H1 (cell line): ENCODE results near the gene CADM1. TPM values are rescaled to one million over a fixed set of nuclear protein-coding genes. Genes with fewer than 3 reads are reported as not detected.

Experiments
- CTCF ChIA-PET: fragments of 300-600 bp; sonication (Branson Sonifier 250); formaldehyde crosslinking; loops from one replicate; lab custom pipeline; 2021; ENCODE audit not compliant: partially characterized antibody; lab: Charles Lee
- POLR2A ChIA-PET: fragments of 300-600 bp; sonication (Branson Sonifier 250); formaldehyde crosslinking; loops from one replicate; lab custom pipeline; 2021; ENCODE audit warnings: inconsistent platforms; ENCODE audit not compliant: partially characterized antibody; lab: Charles Lee
- DNase-seq, 2 experiments: peaks; one replicate each; pipeline versions ENCODE4 v3.0.0 to v3.0.0-alpha.2; 2010 to 2022; ENCODE audit warnings: low spot score in 2 of 2, low read depth in 1 of 2, mixed read lengths in 1 of 2
- FAIRE-seq: peaks from 2 replicates; lab custom pipeline; 2011; peaks lifted over from hg19 to GRCh38; lab: Jason Lieb, UNC
- H2AFZ ChIP-seq: 2 replicates; pipeline ENCODE4 v1.8.1; 2012; ENCODE audit warnings: low read length, inconsistent platforms
- H2AK5ac ChIP-seq: 2 replicates; pipeline ENCODE4 v1.6.1; 2013; ENCODE audit warnings: low read depth, low read length
- H2BK120ac ChIP-seq: replicated peaks from 2 replicates; pipeline ENCODE3; 2013; ENCODE audit warnings: low read depth, low read length, inconsistent platforms
- H2BK12ac ChIP-seq: 2 replicates; pipeline ENCODE4 v1.6.1; 2013; ENCODE audit warnings: low read depth, low read length
- H2BK15ac ChIP-seq: 2 replicates; pipeline ENCODE4 v1.6.1; 2013; ENCODE audit warnings: low read length
- H2BK20ac ChIP-seq: 2 replicates; pipeline ENCODE4 v1.6.1; 2013; ENCODE audit warnings: low read length
- H2BK5ac ChIP-seq: 2 replicates; pipeline ENCODE4 v1.6.1; 2013; ENCODE audit warnings: low read depth, low read length
- H3K14ac ChIP-seq: 2 replicates; pipeline ENCODE4 v1.6.1; 2013; ENCODE audit warnings: inconsistent platforms; ENCODE audit not compliant: insufficient read length
- H3K18ac ChIP-seq: 2 replicates; pipeline ENCODE4 v1.6.1; 2013; ENCODE audit warnings: low read length; ENCODE audit errors: extremely low read depth
- H3K23ac ChIP-seq: 2 replicates; pipeline ENCODE4 v1.6.1; 2013; ENCODE audit warnings: inconsistent platforms; ENCODE audit not compliant: insufficient read length
- H3K23me2 ChIP-seq: 2 replicates; pipeline ENCODE4 v1.6.1; 2013; ENCODE audit warnings: low read depth, low read length
- H3K27ac ChIP-seq: 2 replicates; pipeline ENCODE4 v1.6.1; 2011; ENCODE audit warnings: low read depth, low read length, inconsistent platforms
- H3K27me3 ChIP-seq, 4 experiments: replicated peaks in 1 of 4; 1 replicate in 1 of 4; 2 replicates in 3 of 4; pipeline versions ENCODE4 v1.6.1 to v1.8.1; 2011 to 2013; ENCODE audit warnings: low read length in 3 of 4, mild to moderate bottlenecking in 3 of 4, inconsistent platforms in 2 of 4, mixed read lengths in 2 of 4, moderate library complexity in 1 of 4; ENCODE audit not compliant: control insufficient read depth in 3 of 4, insufficient read depth in 3 of 4; ENCODE audit errors: extremely low read depth in 1 of 4
- H3K36me3 ChIP-seq, 4 experiments: 2 replicates each; pipeline versions ENCODE4 v1.6.1 to v1.8.1; 2011 to 2013; ENCODE audit warnings: mild to moderate bottlenecking in 4 of 4, low read length in 3 of 4, moderate library complexity in 2 of 4, control low read depth in 1 of 4, inconsistent platforms in 1 of 4; ENCODE audit not compliant: insufficient read depth in 4 of 4, control insufficient read depth in 2 of 4
- H3K4ac ChIP-seq: replicated peaks from 2 replicates; pipeline ENCODE3; 2013; ENCODE audit warnings: low read length, low read depth, mixed read lengths, inconsistent platforms; ENCODE audit not compliant: insufficient read length
- H3K4me1 ChIP-seq, 4 experiments: replicated peaks in 1 of 4; 1 replicate in 1 of 4; 2 replicates in 3 of 4; pipeline versions ENCODE4 v1.6.1 to v1.8.1; 2011 to 2013; ENCODE audit warnings: low read length in 3 of 4, inconsistent platforms in 2 of 4, mixed read lengths in 1 of 4; ENCODE audit not compliant: insufficient read depth in 4 of 4, control insufficient read depth in 3 of 4
- H3K4me2 ChIP-seq, 2 experiments: 2 replicates each; pipeline versions ENCODE4 v1.6.1 to v1.8.1; 2011 to 2013; ENCODE audit warnings: low read depth in 2 of 2, low read length in 2 of 2, control low read depth in 1 of 2, inconsistent platforms in 1 of 2, mild to moderate bottlenecking in 1 of 2; ENCODE audit not compliant: insufficient read depth in 1 of 2
- H3K4me3 ChIP-seq, 4 experiments: fragments of 200-600, 300-600 bp in 1 of 4; sonication (generic), shearing (Covaris generic), sonication (Bioruptor Twin) in 1 of 4; 2 replicates each; pipeline versions ENCODE4 v1.5.1 to v1.8.1; 2011 to 2016; ENCODE audit warnings: low read length in 4 of 4, low read depth in 3 of 4, control low read depth in 2 of 4, inconsistent platforms in 2 of 4, mild to moderate bottlenecking in 2 of 4, mixed read lengths in 1 of 4, moderate library complexity in 1 of 4; ENCODE audit not compliant: insufficient read depth in 2 of 4; ENCODE audit errors: extremely low read depth in 1 of 4
- H3K56ac ChIP-seq: replicated peaks from 2 replicates; pipeline ENCODE3; 2013; ENCODE audit warnings: low read depth, mild to moderate bottlenecking, mixed read lengths, low read length, inconsistent platforms; ENCODE audit not compliant: insufficient read length
- H3K79me1 ChIP-seq: 2 replicates; pipeline ENCODE4 v1.6.1; 2013; ENCODE audit warnings: low read depth, low read length, control low read depth
- H3K79me2 ChIP-seq, 2 experiments: 2 replicates each; pipeline versions ENCODE4 v1.6.1 to v1.8.1; 2012 to 2013; ENCODE audit warnings: low read length in 2 of 2, mild to moderate bottlenecking in 2 of 2, inconsistent platforms in 1 of 2; ENCODE audit not compliant: insufficient read depth in 2 of 2, control insufficient read depth in 1 of 2
- H3K9ac ChIP-seq, 4 experiments: replicated peaks in 1 of 4; 1 replicate in 1 of 4; 2 replicates in 3 of 4; pipeline versions ENCODE4 v1.6.1 to v1.8.1; 2011 to 2013; ENCODE audit warnings: low read depth in 3 of 4, low read length in 3 of 4, control low read depth in 2 of 4, mild to moderate bottlenecking in 2 of 4, moderate library complexity in 2 of 4, inconsistent platforms in 1 of 4; ENCODE audit errors: extremely low read depth in 1 of 4
- H3K9me3 ChIP-seq, 2 experiments: 2 replicates each; pipeline versions ENCODE4 v1.6.1 to v1.8.1; 2012 to 2013; ENCODE audit warnings: mild to moderate bottlenecking in 2 of 2, moderate library complexity in 2 of 2, control low read depth in 1 of 2, inconsistent platforms in 1 of 2, low read depth in 1 of 2, low read length in 1 of 2, mixed read lengths in 1 of 2; ENCODE audit not compliant: insufficient read depth in 2 of 2
- H4K20me1 ChIP-seq, 2 experiments: replicated peaks in 1 of 2; 2 replicates each; pipeline versions ENCODE3 to v1.8.1; 2011 to 2013; ENCODE audit warnings: inconsistent platforms in 2 of 2, low read length in 2 of 2, mild to moderate bottlenecking in 1 of 2; ENCODE audit not compliant: insufficient read depth in 2 of 2, control insufficient read depth in 1 of 2
- H4K5ac ChIP-seq: 2 replicates; pipeline ENCODE4 v1.6.1; 2013; ENCODE audit warnings: low read length, low read depth, mixed read lengths, inconsistent platforms; ENCODE audit not compliant: insufficient read length
- H4K8ac ChIP-seq: 2 replicates; pipeline ENCODE4 v1.8.0; 2013; ENCODE audit warnings: mild to moderate bottlenecking, moderate library complexity, low read length, inconsistent platforms; ENCODE audit not compliant: insufficient read depth; ENCODE audit errors: extremely low read depth
- H4K91ac ChIP-seq: replicated peaks from 2 replicates; pipeline ENCODE3; 2013; ENCODE audit warnings: low read length, mixed read lengths, inconsistent platforms; ENCODE audit not compliant: insufficient read length
- ASH2L ChIP-seq: fragments of 200-600, 300-600 bp; sonication (generic); IDR thresholded peaks from one replicate; pipeline ENCODE4 v1.7.1; 2017; ENCODE audit warnings: low read length
- BCL11A ChIP-seq, 2 experiments: IDR thresholded peaks; one replicate each; pipeline ENCODE4 v1.6.1; 2011; ENCODE audit warnings: low read depth in 2 of 2, low read length in 2 of 2, mild to moderate bottlenecking in 2 of 2
- BRCA1 ChIP-seq: IDR thresholded peaks from 2 replicates; pipeline ENCODE4 v1.6.1; 2012; ENCODE audit warnings: low read depth, low read length, improper control_type of control experiment
- CHD1 ChIP-seq: IDR thresholded peaks from 2 replicates; pipeline ENCODE4 v1.6.1; 2012; ENCODE audit warnings: low read depth, low read length, improper control_type of control experiment
- GABPA ChIP-seq: IDR thresholded peaks from 2 replicates; pipeline ENCODE4 v1.6.1; 2011; ENCODE audit warnings: mild to moderate bottlenecking, low read length, moderate library complexity, borderline replicate concordance; ENCODE audit not compliant: insufficient read depth
- HDAC6 ChIP-seq: IDR thresholded peaks from one replicate; pipeline ENCODE4 v1.7.1; 2012; ENCODE audit warnings: low read depth, mild to moderate bottlenecking, inconsistent platforms, low read length, moderate library complexity
- PHF8 ChIP-seq: fragments of 200-600 bp; sonication (generic); conservative IDR thresholded peaks from 2 replicates; pipeline ENCODE4 v1.7.1; 2012; ENCODE audit warnings: low read depth, mild to moderate bottlenecking, inconsistent platforms, low read length, moderate library complexity
- SIX5 ChIP-seq: IDR thresholded peaks from 2 replicates; pipeline ENCODE4 v1.6.1; 2011; ENCODE audit warnings: mild to moderate bottlenecking, low read depth, low read length
- SP4 ChIP-seq: IDR thresholded peaks from 2 replicates; pipeline ENCODE4 v1.6.1; 2012; ENCODE audit warnings: low read length, inconsistent platforms
- SUZ12 ChIP-seq: fragments of 200-600 bp; sonication (generic); IDR thresholded peaks from 2 replicates; pipeline ENCODE4 v1.6.1; 2012; ENCODE audit warnings: mild to moderate bottlenecking, inconsistent platforms, low read length, moderate library complexity, mixed read lengths
- TCF12 ChIP-seq: IDR thresholded peaks from 2 replicates; pipeline ENCODE4 v1.6.1; 2011; ENCODE audit warnings: low read depth, mild to moderate bottlenecking, low read length
- TEAD4 ChIP-seq: IDR thresholded peaks from 2 replicates; pipeline ENCODE4 v1.6.1; 2012; ENCODE audit warnings: low read depth, low read length, inconsistent platforms, mixed read lengths
- WGBS, 2 experiments: shearing (Covaris generic) in 1 of 2; methylation state at CpG; one replicate each; pipeline versions ENCODE4 v1.1.6 to v1.1.7; 2013 to 2015; ENCODE audit warnings: low lambda C conversion rate in 2 of 2, mixed read lengths in 2 of 2, inconsistent platforms in 1 of 2, low coverage in 1 of 2, missing lambda C conversion rate in 1 of 2; ENCODE audit not compliant: insufficient replicate concordance in 2 of 2, insufficient coverage in 1 of 2, insufficient read length in 1 of 2; ENCODE audit errors: extremely low coverage in 1 of 2, missing lambda C conversion rate in 1 of 2; 5-methylcytosine and 5-hydroxymethylcytosine counted together
- polyA plus RNA-seq, 7 experiments: library from polyadenylated mRNA; depleted of rRNA in 3 of 7; stranded (reverse) in 5 of 7; unstranded in 2 of 7; fragments of >200 nt in 5 of 7; fragments of 200-250 nt in 2 of 7; gene quantifications; 1 replicate in 5 of 7; 2 replicates in 1 of 7; 4 replicates in 1 of 7; pipeline versions ENCODE4 v1.2.1 to v1.2.3, GENCODE V29; 2011 to 2013; ENCODE audit warnings: missing spikeins in 2 of 7, mixed read lengths in 2 of 7
- total RNA-seq: library from RNA; stranded (reverse); fragmentation: NEBNext Ultra II Directional; extraction: Animal tissue kit (Norgen Biotek cat#: 25700); gene quantifications from 2 replicates; pipeline ENCODE4 v1.2.1, GENCODE V29; 2021
- TF ChIP-seq, protein P1 (sequence below): IDR thresholded peaks from 2 replicates; pipeline ENCODE4 v1.6.1; 2011; ENCODE audit warnings: low read depth, mild to moderate bottlenecking, low read length; ENCODE audit not compliant: insufficient read depth

The CADM1 gene
- total and polyA plus RNA-seq, 2 of the 8 experiments (the other 6 are each of a cell fraction or from before 2014, with no cell fraction given): 8.3 to 25.3 TPM

DNA sequence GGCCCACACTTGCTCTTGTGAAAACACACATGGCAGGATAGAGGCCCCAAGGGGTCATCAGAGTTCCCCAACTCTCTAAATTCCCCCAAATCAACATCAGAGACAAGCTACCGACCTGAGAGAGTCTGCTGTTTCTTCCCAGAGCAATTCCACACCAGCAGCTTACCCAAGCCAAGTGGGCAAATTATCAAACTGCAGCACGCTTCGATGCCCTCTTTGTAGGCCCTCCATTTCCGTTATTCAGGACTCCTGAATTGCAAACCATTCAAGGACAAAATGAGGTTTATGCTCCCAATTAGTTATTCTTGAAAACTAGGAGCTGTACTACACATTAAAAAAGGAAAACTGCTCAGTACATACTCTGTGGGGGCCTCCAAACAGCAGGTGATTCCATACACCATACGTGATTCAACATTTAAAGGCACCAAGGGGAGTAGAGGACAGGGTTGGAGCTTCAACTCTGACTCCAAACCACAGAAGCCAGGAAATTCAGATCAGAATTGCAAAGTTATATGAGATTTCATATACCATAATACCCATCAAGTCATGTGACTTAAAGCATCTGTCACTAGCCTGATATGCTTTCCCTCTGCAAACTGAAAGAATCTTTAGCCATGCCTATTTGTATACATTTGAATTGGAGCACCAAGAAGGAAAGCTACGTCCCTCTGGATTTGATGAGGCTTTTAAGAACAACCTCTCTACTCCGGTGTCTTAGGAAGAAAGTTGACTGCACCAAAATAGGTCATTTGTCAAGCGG, 234.8 kb downstream of the CADM1 start:
- no peaks in the 10 kb centered on the region for H3K79me1 ChIP-seq
- H3K18ac ChIP-seq: no peak overlapping the region
- H3K4ac ChIP-seq: no peak overlapping the region
- H3K56ac ChIP-seq: no peak overlapping the region
- no peak overlapping the region for H4K5ac ChIP-seq
- H3K36me3 ChIP-seq: no peaks in the 10 kb centered on the region
- CTCF ChIA-PET: interaction anchor here (2.6 kb wide), 1 partner anchor 54 kb away, joined by 11 read pairs; no protein-coding TSS in a partner anchor
- POLR2A ChIA-PET: no interaction called here
- no peak overlapping the region for H3K4me2 ChIP-seq
- H3K9ac ChIP-seq: no peak overlapping the region
- H2AK5ac ChIP-seq: no peak overlapping the region
- no peak overlapping the region for H3K14ac ChIP-seq
- no peaks in the 10 kb centered on the region for H3K9me3 ChIP-seq
- no peak overlapping the region for H2BK5ac ChIP-seq
- 87% methylated on average over 8 of the region's 8 CpGs; no CpG with 5 or more reads in 1 of the 2 experiments for WGBS, 2 experiments
- H3K27me3 ChIP-seq: no peaks in the 10 kb centered on the region
- no peaks in the 10 kb centered on the region for H3K23me2 ChIP-seq
- H3K4me1 ChIP-seq: peaks cover 0 to 5% (median 1%) of the 10 kb centered on the region in 4 experiments; a peak in 2 of 7 replicates
- no peaks in the 10 kb centered on the region for H4K20me1 ChIP-seq
- no peak overlapping the region for H2BK12ac ChIP-seq
- no peaks in the 10 kb centered on the region for H3K79me2 ChIP-seq
- H2BK15ac ChIP-seq: no peak overlapping the region
- no peak overlapping the region for H2BK20ac ChIP-seq
- no peak overlapping the region for H3K23ac ChIP-seq
- H3K27ac ChIP-seq: no peak overlapping the region
- H2AFZ ChIP-seq: no peak overlapping the region
- H4K91ac ChIP-seq: no peak overlapping the region
- DNase-seq (no peak), FAIRE-seq (no peak)
- no peak overlapping the region for H2BK120ac ChIP-seq
- H3K4me3 ChIP-seq: no peak overlapping the region
- no peak overlapping the region for H4K8ac ChIP-seq
- no peak for TF ChIP-seq TCF12
- no peak for TF ChIP-seq BCL11A (IDR thresholded peaks at IDR 0.05; ENCODE audit: low read depth in 2 of 2, low read length in 2 of 2)
- TF ChIP-seq GABPA: no peak
- no peak for TF ChIP-seq HDAC6
- TF ChIP-seq, protein P1, sequence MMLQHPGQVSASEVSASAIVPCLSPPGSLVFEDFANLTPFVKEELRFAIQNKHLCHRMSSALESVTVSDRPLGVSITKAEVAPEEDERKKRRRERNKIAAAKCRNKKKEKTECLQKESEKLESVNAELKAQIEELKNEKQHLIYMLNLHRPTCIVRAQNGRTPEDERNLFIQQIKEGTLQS: no peak
- no peak for TF ChIP-seq ASH2L
- TF ChIP-seq SUZ12: no peak
- no peak for TF ChIP-seq SIX5
- no peak for TF ChIP-seq BRCA1
- TF ChIP-seq TEAD4: no peak
- no peak for TF ChIP-seq PHF8
- TF ChIP-seq SP4: no peak
- no peak for TF ChIP-seq CHD1
